ENCODE results near the gene NUMB.
A peak's percentile ranks its signal among the peaks of the same experiment; 100 is the strongest.

Gene NUMB

GRCh38 chr14:73245480-73246325 lies 212.6 kb downstream of the NUMB start:
- DNase-seq (ENCODE audit: low read depth): peak; percentile 17

GRCh38 chr14:73244541-73245290 lies 213.6 kb downstream of the NUMB start:
- DNase-seq (ENCODE audit: low read depth): no peak

- DNase-seq (ENCODE audit: low read depth): no peak
These were observed 214.6 kb downstream of the NUMB start for GRCh38 chr14:73243748-73244147.

- DNase-seq (ENCODE audit: low read depth): no peak
These were observed 215.0 kb downstream of the NUMB start for GRCh38 chr14:73243341-73243740.

- no peak for DNase-seq (ENCODE audit: low read depth)
These were observed 215.9 kb downstream of the NUMB start for GRCh38 chr14:73242357-73242901.

- no peak for DNase-seq (ENCODE audit: low read depth)
These were observed 216.7 kb downstream of the NUMB start for GRCh38 chr14:73241481-73242165.

- no peak for DNase-seq (ENCODE audit: low read depth)
These were observed 217.4 kb downstream of the NUMB start for GRCh38 chr14:73240816-73241480.

GRCh38 chr14:73239393-73240241 lies 218.7 kb downstream of the NUMB start:
- no peak for DNase-seq (ENCODE audit: low read depth)

- no peak for DNase-seq (ENCODE audit: low read depth)
These were observed 219.4 kb downstream of the NUMB start for GRCh38 chr14:73238941-73239340.

- no peak for DNase-seq (ENCODE audit: low read depth)
These were observed 219.9 kb downstream of the NUMB start for GRCh38 chr14:73238424-73238852.

- DNase-seq (ENCODE audit: low read depth): no peak
These were observed 220.4 kb downstream of the NUMB start for GRCh38 chr14:73237786-73238423.

- no peak for DNase-seq (ENCODE audit: low read depth)
These were observed 221.0 kb downstream of the NUMB start, which contains the start of gene PAPLN for GRCh38 chr14:73237219-73237785. Gene PAPLN (plus strand): TSS chr14:73237506. CDS start chr14:73239779, 2,273 bp downstream.

- no peak for DNase-seq (ENCODE audit: low read depth)
These were observed 221.6 kb downstream of the NUMB start for GRCh38 chr14:73236752-73237218.

GRCh38 chr14:73236157-73236556 lies 222.2 kb downstream of the NUMB start:
- no peak for DNase-seq (ENCODE audit: low read depth)

- DNase-seq (ENCODE audit: low read depth): no peak
These were observed 222.7 kb downstream of the NUMB start for GRCh38 chr14:73235531-73236155.

- DNase-seq (ENCODE audit: low read depth): no peak
These were observed 223.6 kb downstream of the NUMB start for GRCh38 chr14:73234586-73235394.

- DNase-seq (ENCODE audit: low read depth): no peak
These were observed 224.3 kb downstream of the NUMB start for GRCh38 chr14:73234029-73234428.

GRCh38 chr14:73233564-73233963 lies 224.8 kb downstream of the NUMB start:
- DNase-seq (ENCODE audit: low read depth): no peak
